Erythroblast (primary cell): ENCODE measurements around the gene HM13.

Experiments used
- GATA1 ChIP-seq: IDR thresholded peaks from 2 replicates; pipeline ENCODE4 v1.6.1; 2011; ENCODE audit warnings: low read depth, mild to moderate bottlenecking, control low read depth, low read length, moderate library complexity
- POLR2A ChIP-seq: IDR thresholded peaks from 2 replicates; pipeline ENCODE4 v1.6.1; 2011; ENCODE audit warnings: mild to moderate bottlenecking, low read length

- TF ChIP-seq POLR2A: no peak
- no peak for TF ChIP-seq GATA1
Measured at GRCh38 chr20:31476294-31476585, 38.0 kb upstream of the HM13 start.
